ENCODE results near the gene BTNL9.
"Not testable (repeated sequence)": the region's sequence is repeated elsewhere in the genome, so short reads cannot be mapped to it uniquely, and the experiment has no call there.

Gene BTNL9

GRCh38 chr5:181039931-181040630 is at the start of gene BTNL9:
BTNL9 (plus strand) TSS chr5:181040266; CDS start chr5:181045490, 5,224 bp downstream.
- no peak for DNase-seq
- Mint-ChIP-seq H3K36me3 (no peaks in the 10 kb centered on the region), H3K4me1 (peaks cover 0 to 5% of the 10 kb centered on the region in 2 donors), H3K9me3 (no peaks in the 10 kb centered on the region), H3K4me3 (no peak within 1 kb of the TSS), H3K27me3 (peaks cover 36 to 39% of the 10 kb centered on the region in 2 donors), H3K27ac (no peak within 1 kb of the TSS)
- no peak for ATAC-seq (replicated peaks)

DNA sequence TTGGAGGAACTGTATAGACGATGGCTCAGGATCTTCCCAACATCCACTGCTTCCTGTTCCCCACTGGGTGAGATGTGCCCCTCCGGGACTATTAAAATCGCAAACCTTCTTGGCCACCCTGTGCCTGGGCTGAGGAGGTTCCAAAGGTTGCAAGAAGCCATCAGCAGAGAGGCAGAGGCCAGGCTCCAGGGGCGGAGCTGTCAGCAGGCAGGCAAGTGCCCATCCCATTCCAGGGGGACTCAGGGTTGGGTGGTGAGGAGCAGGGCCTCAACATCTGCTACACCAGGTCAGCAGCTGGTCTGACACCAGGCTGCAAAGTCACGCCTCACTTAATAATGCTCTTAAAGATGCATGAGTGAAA is 49.2 kb upstream of the BTNL9 start:
- Mint-ChIP-seq H3K9me3 (peaks cover 4 to 12% of the 10 kb centered on the region in 2 donors), H3K4me1 (no peaks in the 10 kb centered on the region), H3K27me3 (peaks cover 20 to 21% of the 10 kb centered on the region in 2 donors), H3K36me3 (peaks cover 0 to 7% of the 10 kb centered on the region in 2 donors), H3K4me3 (no peak overlapping the region), H3K27ac (no peak overlapping the region)
- no peak for DNase-seq
- no peak for ATAC-seq (replicated peaks)

- DNase-seq (no peak), ATAC-seq (replicated peaks) (no peak)
- H3K9me3 Mint-ChIP-seq: no peaks in the 10 kb centered on the region
- H3K36me3 Mint-ChIP-seq: no peaks in the 10 kb centered on the region
- H3K27me3 Mint-ChIP-seq: peaks cover 13 to 19% of the 10 kb centered on the region in 2 donors
- H3K4me1 Mint-ChIP-seq: peaks cover 6 to 7% of the 10 kb centered on the region in 2 donors
- H3K27ac Mint-ChIP-seq: no peak overlapping the region
- no peak overlapping the region for H3K4me3 Mint-ChIP-seq
Observed at GRCh38 chr5:181001947-181002346, 38.1 kb upstream of the BTNL9 start.

DNA sequence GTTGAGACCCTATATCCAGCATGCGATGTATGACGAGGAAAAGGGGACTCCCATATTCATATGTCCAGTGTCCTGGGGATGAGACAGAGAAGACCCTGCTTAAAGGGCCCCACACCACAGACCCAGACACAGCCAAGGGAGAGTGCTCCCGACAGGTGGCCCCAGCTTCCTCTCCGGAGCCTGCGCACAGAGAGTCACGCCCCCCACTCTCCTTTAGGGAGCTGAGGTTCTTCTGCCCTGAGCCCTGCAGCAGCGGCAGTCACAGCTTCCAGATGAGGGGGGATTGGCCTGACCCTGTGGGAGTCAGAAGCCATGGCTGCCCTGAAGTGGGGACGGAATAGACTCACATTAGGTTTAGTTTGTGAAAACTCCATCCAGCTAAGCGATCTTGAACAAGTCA is 34.3 kb upstream of the BTNL9 start:
- Mint-ChIP-seq H3K27ac (no peak overlapping the region), H3K36me3 (no peaks in the 10 kb centered on the region), H3K4me1 (peaks cover 6 to 7% of the 10 kb centered on the region in 2 donors), H3K9me3 (no peaks in the 10 kb centered on the region), H3K4me3 (no peak overlapping the region), H3K27me3 (peaks cover 12 to 16% of the 10 kb centered on the region in 2 donors)
- no peak for ATAC-seq (replicated peaks)
- no peak for DNase-seq

DNA sequence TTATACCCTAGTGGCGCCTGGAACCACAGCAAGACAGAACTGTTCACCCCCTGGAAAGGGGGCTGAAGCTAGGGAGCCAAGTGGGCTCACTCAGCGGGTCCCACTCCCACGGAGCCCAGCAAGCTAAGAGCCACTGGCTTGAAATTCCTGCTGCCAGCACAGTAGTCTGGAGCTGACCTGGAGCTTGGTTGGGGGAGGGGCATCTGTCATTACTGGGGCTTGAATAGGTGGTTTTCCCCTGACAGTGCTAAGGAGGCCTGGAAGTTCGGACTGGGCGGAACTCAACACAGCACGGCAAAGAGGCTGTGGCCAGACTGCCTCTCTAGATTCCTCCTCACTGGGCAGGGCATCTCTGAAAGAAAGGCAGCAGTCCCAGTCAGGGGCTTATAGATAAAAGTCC is 31.9 kb upstream of the BTNL9 start:
- H3K9me3 Mint-ChIP-seq: no peaks in the 10 kb centered on the region
- no peak overlapping the region for H3K27ac Mint-ChIP-seq
- H3K27me3 Mint-ChIP-seq: peaks cover 12 to 16% of the 10 kb centered on the region in 2 donors
- no peak overlapping the region for H3K4me3 Mint-ChIP-seq
- DNase-seq (no peak), ATAC-seq (replicated peaks) (no peak)
- peaks cover 11 to 13% of the 10 kb centered on the region in 2 donors for H3K4me1 Mint-ChIP-seq
- no peaks in the 10 kb centered on the region for H3K36me3 Mint-ChIP-seq

GRCh38 chr5:181010018-181010417 is 30.0 kb upstream of the BTNL9 start:
- not testable (repeated sequence) for H3K27ac Mint-ChIP-seq; H3K36me3 Mint-ChIP-seq; DNase-seq; H3K4me3 Mint-ChIP-seq; H3K9me3 Mint-ChIP-seq; ATAC-seq (replicated peaks); H3K4me1 Mint-ChIP-seq
- H3K27me3 Mint-ChIP-seq: peaks cover 3 to 16% of the 10 kb centered on the region in 2 donors

- H3K36me3 Mint-ChIP-seq; H3K9me3 Mint-ChIP-seq; H3K27ac Mint-ChIP-seq; DNase-seq; H3K4me1 Mint-ChIP-seq; ATAC-seq (replicated peaks); H3K4me3 Mint-ChIP-seq: not testable (repeated sequence)
- peaks cover 18 to 25% of the 10 kb centered on the region in 2 donors for H3K27me3 Mint-ChIP-seq
Observed at GRCh38 chr5:181014654-181015053, 25.4 kb upstream of the BTNL9 start.

- H3K4me3 Mint-ChIP-seq; H3K27ac Mint-ChIP-seq; DNase-seq; H3K36me3 Mint-ChIP-seq; H3K4me1 Mint-ChIP-seq; ATAC-seq (replicated peaks): not testable (repeated sequence)
- peaks cover 9 to 19% of the 10 kb centered on the region in 2 donors for H3K9me3 Mint-ChIP-seq
- H3K27me3 Mint-ChIP-seq: peaks cover 18 to 38% of the 10 kb centered on the region in 2 donors
Observed at GRCh38 chr5:181017448-181017847, 22.6 kb upstream of the BTNL9 start.

DNA sequence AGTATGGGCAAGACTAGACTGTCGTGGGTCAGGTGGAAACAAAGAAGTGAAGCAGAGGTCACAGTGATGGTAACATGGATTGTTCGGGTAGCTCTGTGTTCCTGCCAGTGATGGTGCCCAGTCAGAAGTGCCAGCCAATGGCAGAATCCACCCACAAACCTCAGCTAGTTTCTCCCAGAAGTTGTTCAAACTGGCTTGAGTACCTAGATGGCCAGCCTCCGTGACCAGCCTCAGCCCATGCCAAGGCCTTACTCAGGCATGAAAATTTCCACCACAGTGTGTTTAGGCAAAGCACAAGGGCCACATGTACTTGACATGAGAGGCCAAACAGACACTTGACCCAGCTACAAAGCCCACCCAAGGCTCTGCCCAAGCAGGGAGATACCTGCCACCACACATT is 19.4 kb upstream of the BTNL9 start:
- H3K9me3 Mint-ChIP-seq: peaks cover 30 to 33% of the 10 kb centered on the region in 2 donors
- H3K27me3 Mint-ChIP-seq: peaks cover 40 to 49% of the 10 kb centered on the region in 2 donors
- H3K4me1 Mint-ChIP-seq: no peaks in the 10 kb centered on the region
- ATAC-seq (replicated peaks): no peak
- peaks cover 4 to 7% of the 10 kb centered on the region in 2 donors for H3K36me3 Mint-ChIP-seq
- no peak for DNase-seq
- H3K4me3 Mint-ChIP-seq: no peak overlapping the region
- H3K27ac Mint-ChIP-seq: no peak overlapping the region

DNA sequence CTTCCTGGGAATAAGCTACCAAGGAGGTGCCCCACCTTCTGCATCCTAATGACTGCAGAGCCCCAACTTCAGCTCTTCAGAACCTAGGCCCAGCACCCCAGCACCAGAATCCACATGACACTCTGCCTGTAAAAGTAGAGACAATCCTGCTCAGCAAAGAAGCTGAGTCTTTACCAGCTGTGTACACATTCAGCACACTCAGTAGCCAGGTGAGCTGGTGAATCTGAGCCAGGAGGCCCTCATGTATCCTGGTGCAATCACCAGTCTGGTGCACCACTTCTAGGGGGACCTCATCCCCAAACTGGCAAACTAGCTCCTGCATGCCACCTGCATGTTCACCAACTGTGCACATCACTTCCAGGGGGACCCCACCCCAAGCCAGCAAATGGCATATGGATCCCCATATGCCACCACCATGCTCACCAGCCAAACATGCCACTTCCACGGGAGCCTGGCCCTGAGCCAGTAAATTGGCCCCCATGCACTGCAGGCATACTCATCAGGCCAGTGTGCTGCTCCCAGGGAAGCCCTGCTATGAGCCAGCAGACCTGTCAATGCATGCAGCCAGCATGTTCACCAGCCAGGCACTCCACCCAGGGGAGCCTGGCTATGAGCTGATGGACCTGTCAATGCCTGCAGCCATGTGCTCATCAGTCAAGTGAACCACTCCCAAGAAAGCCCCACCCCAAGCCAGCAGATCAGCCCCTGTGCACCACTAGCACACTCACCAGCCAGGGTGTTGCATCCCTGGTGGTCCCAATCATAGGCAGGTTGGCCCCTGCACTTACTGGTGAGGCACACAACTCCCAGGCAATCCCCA is 15.6 kb upstream of the BTNL9 start:
- no peak for ATAC-seq (replicated peaks)
- no peak for DNase-seq
- Mint-ChIP-seq H3K36me3 (peaks cover 3 to 7% of the 10 kb centered on the region in 2 donors), H3K9me3 (peaks cover 30 to 33% of the 10 kb centered on the region in 2 donors), H3K4me3 (no peak overlapping the region), H3K27me3 (peaks cover 28 to 36% of the 10 kb centered on the region in 2 donors), H3K27ac (no peak overlapping the region), H3K4me1 (no peaks in the 10 kb centered on the region)

DNA sequence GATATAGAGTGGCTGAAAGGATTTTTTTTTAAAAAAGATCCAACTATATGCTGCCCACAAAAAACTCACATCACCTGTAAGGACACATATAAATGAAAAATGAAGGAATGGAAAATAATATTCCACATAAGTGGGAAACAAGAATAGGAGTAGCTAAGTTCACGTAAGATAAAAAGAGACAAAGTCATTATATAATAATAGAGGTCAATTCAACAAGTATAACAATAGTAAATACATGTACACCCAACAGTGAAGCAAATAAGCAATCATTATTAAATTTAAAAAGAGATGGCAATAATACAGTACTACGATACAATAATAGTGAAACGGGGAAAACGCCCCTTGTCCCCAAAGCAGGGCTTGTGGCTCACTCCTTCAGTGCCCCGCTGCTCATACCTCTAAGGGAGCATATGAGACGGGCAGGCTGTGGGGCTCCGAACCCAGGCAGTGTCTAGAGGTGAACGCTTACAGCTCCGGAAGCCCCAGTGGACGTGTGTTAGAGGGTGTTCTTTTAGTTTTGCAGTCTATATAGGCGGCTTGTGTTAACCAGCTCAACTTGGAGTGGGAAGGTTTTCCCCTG is 12.5 kb upstream of the BTNL9 start:
- ATAC-seq (replicated peaks): no peak
- Mint-ChIP-seq H3K27ac (no peak overlapping the region), H3K4me1 (no peaks in the 10 kb centered on the region), H3K9me3 (peaks cover 24 to 26% of the 10 kb centered on the region in 2 donors), H3K4me3 (no peak overlapping the region), H3K36me3 (peaks cover 4 to 10% of the 10 kb centered on the region in 2 donors), H3K27me3 (peaks cover 32 to 33% of the 10 kb centered on the region in 2 donors)
- no peak for DNase-seq

- H3K4me3 Mint-ChIP-seq: no peak overlapping the region
- ATAC-seq (replicated peaks) (no peak), DNase-seq (no peak)
- H3K36me3 Mint-ChIP-seq: peaks cover 4% of the 10 kb centered on the region in 2 donors
- H3K4me1 Mint-ChIP-seq: no peaks in the 10 kb centered on the region
- H3K27ac Mint-ChIP-seq: no peak overlapping the region
- peaks cover 28 to 33% of the 10 kb centered on the region in 2 donors for H3K27me3 Mint-ChIP-seq
- peaks cover 19 to 20% of the 10 kb centered on the region in 2 donors for H3K9me3 Mint-ChIP-seq
Observed at GRCh38 chr5:181028032-181028819, 11.8 kb upstream of the BTNL9 start.

DNA sequence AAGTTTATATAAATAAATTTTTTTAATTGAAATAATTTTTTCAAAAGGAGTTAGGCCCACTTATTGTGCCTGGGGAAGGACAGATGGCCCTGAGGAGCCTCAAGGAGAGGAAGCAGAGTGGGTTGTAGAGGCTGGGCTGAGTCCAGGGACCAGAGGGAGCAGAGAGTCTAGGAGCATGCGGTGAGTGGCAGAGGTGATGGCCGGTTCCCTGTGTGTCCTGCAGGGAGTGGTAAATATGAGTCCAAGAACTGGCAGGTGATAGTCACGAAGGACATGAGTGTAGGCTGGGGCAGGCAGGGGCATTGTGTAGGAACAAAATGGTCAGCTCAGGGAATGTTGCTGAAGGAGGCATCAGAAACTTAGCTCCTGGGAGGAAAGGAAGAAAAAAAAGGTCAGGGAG is 8.3 kb upstream of the BTNL9 start:
- H3K9me3 Mint-ChIP-seq: peaks cover 6 to 9% of the 10 kb centered on the region in 2 donors
- no peak overlapping the region for H3K27ac Mint-ChIP-seq
- H3K4me3 Mint-ChIP-seq: no peak overlapping the region
- ATAC-seq (replicated peaks) (no peak), DNase-seq (no peak)
- peaks cover 4 to 22% of the 10 kb centered on the region in 2 donors for H3K27me3 Mint-ChIP-seq
- H3K4me1 Mint-ChIP-seq: no peaks in the 10 kb centered on the region
- H3K36me3 Mint-ChIP-seq: peaks cover 4% of the 10 kb centered on the region in 2 donors

Data from stimulated activated naive B cell treated with anti-CD40 and anti-IgM and Interleukin-4, amounts not matched to agents 10 μg/mL and 1 μg/mL and 100 μg/mL, for 72 hours (primary cell).